Measurements from ENCODE around the gene EEF1A2.
"Not testable (repeated sequence)": the region's sequence is repeated elsewhere in the genome, so short reads cannot be mapped to it uniquely, and the experiment has no call there.

EEF1A2 gene

DNA sequence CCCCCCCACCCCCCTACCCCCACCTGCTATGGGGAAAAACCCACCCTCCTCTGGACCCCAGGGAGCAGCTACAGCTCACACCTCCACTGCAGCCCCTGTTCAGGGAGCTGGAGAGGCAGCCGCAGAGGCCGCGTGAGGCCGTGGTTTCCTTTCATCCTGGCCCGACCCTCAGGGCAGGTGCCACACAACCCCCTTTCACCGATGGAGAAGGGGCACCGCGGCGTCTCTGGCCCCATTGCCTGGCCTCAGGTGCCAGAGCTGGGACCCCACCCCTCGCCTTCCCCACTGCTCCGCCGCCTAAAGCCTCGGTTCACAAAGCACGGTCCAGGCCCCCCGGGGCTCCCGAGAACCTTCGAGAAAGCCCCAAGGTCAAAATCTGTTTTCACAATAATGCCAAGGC, 14.6 kb downstream of the EEF1A2 start:
- no peak overlapping the region for H3K27ac Mint-ChIP-seq
- H3K27me3 Mint-ChIP-seq (ENCODE audit: low read depth): peaks cover 10% of the 10 kb centered on the region
- no peak overlapping the region for H3K4me3 Mint-ChIP-seq
- no peaks in the 10 kb centered on the region for H3K4me1 Mint-ChIP-seq (ENCODE audit: low read depth)
- no peak for DNase-seq (ENCODE audit: low spot score)
- H3K36me3 Mint-ChIP-seq (ENCODE audit: low read depth): no peaks in the 10 kb centered on the region
- no peaks in the 10 kb centered on the region for H3K9me3 Mint-ChIP-seq

DNA sequence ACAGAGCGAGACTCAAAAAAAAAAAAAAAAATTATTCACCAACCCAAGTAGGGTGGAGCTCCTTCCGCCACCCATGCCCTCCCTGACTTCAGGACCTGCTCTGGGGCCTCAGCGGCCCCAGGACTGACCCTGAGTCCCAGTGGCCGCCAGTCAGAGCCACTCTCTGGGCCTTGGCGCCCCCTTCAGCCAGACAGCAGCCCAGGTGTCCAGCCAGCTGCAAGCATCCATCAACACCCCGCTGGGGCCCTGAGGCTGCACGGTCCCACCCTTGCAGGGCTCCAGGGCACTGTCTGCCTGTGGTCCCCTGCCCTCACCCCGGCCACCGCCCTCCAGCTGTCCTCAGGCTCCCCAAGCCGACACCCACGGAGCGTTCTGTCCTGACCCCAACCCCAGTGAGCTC, 15.0 kb downstream of the EEF1A2 start:
- Mint-ChIP-seq H3K36me3 (ENCODE audit: low read depth) (no peaks in the 10 kb centered on the region), H3K27me3 (ENCODE audit: low read depth) (peaks cover 9% of the 10 kb centered on the region), H3K9me3 (no peaks in the 10 kb centered on the region), H3K4me3 (no peak overlapping the region), H3K27ac (no peak overlapping the region), H3K4me1 (ENCODE audit: low read depth) (no peaks in the 10 kb centered on the region)
- DNase-seq (ENCODE audit: low spot score): no peak

DNA sequence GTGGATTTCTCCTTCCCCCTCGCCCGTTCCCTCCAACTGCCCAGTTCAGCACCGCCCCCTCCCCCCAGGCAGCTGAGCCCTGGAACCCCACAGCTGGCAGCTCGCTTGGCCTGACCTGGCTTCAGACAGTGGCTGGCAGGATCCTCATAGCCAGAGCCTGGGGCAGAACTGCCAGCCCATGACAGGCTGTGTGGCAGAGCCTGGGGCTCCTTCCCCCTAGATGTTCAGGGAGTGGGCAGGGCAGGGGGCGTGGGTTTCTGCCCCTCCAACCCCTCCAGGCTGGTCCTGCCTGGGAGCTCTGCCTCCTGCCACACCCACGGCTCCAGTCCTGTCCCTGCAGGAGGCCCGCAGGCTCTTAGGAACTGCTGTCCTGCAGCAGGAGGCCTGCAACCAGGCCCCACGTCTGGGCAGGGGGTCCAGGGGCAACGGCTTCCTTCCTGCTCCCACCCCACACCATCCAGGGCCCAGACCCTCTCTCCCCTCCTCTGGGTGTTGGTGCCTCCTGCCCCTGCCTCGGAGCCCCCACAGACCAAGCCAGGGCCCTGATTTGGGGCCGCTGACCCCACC, 16.8 kb downstream of the EEF1A2 start:
- peaks cover 9% of the 10 kb centered on the region for H3K27me3 Mint-ChIP-seq (ENCODE audit: low read depth)
- no peaks in the 10 kb centered on the region for H3K9me3 Mint-ChIP-seq
- H3K4me3 Mint-ChIP-seq: no peak overlapping the region
- H3K27ac Mint-ChIP-seq: no peak overlapping the region
- H3K4me1 Mint-ChIP-seq (ENCODE audit: low read depth): no peaks in the 10 kb centered on the region
- DNase-seq (ENCODE audit: low spot score): no peak
- H3K36me3 Mint-ChIP-seq (ENCODE audit: low read depth): no peaks in the 10 kb centered on the region

DNA sequence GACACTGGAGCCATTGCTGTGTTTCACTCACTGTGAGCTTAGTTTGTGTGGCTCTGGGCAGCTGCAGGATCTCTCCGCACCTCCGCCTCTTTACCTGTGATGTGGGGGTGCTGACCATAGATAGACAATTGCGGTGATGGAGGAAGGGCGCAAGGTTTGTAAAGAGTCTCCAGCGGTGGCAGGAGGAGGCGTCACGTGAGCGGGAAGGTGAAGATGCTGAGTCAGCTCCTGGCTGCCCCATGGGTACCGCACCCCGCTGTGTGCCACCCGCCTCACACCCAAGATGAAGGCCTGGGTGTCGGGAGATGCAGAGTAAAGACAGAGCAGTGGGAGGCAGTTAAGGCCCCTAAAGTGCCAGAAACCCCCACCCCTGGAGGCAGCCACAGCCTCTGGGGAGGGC, 17.4 kb downstream of the EEF1A2 start:
- no peaks in the 10 kb centered on the region for H3K36me3 Mint-ChIP-seq (ENCODE audit: low read depth)
- H3K4me3 Mint-ChIP-seq: no peak overlapping the region
- no peak for DNase-seq (ENCODE audit: low spot score)
- H3K27me3 Mint-ChIP-seq (ENCODE audit: low read depth): peaks cover 9% of the 10 kb centered on the region
- no peaks in the 10 kb centered on the region for H3K4me1 Mint-ChIP-seq (ENCODE audit: low read depth)
- H3K9me3 Mint-ChIP-seq: no peaks in the 10 kb centered on the region
- no peak overlapping the region for H3K27ac Mint-ChIP-seq

DNA sequence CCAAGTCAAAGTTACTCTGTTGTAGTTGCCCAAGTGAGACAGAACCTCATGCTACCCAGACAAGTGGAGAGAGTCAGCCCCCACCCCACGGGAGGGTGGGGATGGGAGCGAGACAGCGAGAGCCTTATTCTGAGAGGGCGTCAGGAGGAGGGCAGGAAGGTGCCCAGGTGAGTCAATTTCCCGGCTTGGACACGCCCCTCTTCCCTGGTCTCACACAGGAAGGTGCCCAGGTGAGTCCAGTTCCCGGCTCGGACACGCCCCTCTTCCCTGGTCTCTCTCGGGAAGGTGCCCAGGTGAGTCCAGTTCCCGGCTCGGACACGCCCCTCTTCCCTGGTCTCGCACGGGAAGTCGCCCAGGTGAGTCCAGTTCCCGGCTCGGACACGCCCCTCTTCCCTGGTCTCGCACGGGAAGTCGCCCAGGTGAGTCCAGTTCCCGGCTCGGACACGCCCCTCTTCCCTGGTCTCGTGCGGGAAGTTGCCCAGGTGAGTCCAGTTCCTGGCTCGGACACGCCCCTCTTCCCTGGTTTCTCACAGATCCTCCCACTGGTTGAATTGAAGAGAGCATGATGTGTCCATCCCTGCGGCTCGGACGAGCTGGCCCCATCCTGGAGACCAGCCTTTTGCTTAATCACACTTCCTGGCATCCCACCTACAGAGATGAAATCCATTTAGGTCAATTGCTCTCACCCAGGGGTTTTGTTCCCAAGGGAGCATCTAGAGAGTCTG, 19.0 kb downstream of the EEF1A2 start:
- not testable (repeated sequence) for H3K4me3 Mint-ChIP-seq; DNase-seq (ENCODE audit: low spot score); H3K4me1 Mint-ChIP-seq (ENCODE audit: low read depth); H3K9me3 Mint-ChIP-seq; H3K27ac Mint-ChIP-seq; H3K36me3 Mint-ChIP-seq (ENCODE audit: low read depth)
- H3K27me3 Mint-ChIP-seq (ENCODE audit: low read depth): peaks cover 19% of the 10 kb centered on the region

DNA sequence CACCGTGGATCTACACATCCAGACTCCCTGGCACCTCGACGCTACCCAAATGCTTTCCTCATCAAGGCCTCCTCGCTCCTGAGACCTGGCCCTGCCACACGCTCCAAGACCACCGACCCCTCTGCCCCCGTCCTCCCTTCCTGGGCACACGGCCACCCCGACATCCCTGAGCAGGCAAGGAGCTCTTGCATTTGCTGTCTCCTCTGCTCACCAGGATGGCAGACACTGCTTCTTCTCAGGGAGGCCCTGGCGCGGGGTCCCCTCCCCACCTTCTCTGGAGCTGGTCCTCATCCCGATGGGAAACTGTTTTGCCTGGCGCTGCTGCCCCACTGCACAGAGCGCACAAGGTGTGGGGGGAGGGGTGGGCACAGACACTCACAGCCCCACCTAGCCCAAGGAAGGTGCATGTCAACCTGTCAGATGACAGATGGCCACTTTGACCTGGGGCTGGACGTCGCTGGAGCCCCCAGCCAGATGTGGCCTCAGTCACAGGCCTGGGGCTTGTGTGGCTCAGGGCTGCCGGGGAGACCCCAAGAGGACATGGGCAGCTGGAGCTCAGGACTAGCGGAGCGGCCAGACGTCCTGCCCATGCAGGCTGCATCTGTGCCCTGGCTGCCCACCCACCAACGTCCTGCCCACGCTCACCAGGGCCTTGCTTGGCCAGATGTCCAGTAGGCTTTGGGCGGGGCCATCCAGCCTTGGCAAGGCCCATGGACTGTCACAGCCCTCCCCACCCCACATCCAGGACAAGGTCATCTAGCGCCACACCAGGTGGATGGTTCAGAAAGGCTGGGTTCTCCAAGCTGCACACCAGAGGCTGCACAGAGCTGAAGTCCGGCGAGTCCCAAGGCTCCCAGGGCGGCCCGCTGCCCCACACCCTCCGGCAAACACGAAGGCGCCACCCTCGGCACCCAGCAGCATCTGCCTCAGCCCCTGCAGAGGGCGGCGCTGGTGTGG, 20.3 kb downstream of the EEF1A2 start:
- Mint-ChIP-seq H3K27me3 (ENCODE audit: low read depth) (peaks cover 29% of the 10 kb centered on the region), H3K4me1 (ENCODE audit: low read depth) (no peaks in the 10 kb centered on the region), H3K36me3 (ENCODE audit: low read depth) (no peaks in the 10 kb centered on the region), H3K27ac (no peak overlapping the region), H3K9me3 (no peaks in the 10 kb centered on the region), H3K4me3 (no peak overlapping the region)
- no peak for DNase-seq (ENCODE audit: low spot score)

DNA sequence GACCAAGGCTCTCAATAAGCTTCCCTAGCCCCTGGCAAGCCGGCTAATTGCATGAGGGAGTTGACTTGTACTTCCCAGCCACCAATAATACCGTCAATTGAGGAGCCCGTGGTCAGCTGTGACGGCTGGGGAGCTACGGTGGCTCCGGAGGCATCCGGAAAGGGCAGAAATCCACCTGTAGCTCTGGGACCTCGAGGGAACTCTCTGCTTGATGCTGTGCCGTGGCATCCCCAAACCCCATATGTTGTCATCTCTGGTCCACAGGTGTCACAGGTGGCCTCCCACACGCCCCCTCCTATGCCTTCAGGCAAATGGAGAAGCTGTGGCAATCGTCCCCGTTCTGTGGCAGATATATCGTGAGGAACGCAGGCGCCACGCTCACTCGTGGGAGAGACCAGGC, 20.9 kb downstream of the EEF1A2 start:
- Mint-ChIP-seq H3K27me3 (ENCODE audit: low read depth) (peaks cover 33% of the 10 kb centered on the region), H3K4me1 (ENCODE audit: low read depth) (no peaks in the 10 kb centered on the region), H3K27ac (no peak overlapping the region), H3K36me3 (ENCODE audit: low read depth) (no peaks in the 10 kb centered on the region), H3K9me3 (no peaks in the 10 kb centered on the region), H3K4me3 (no peak overlapping the region)
- no peak for DNase-seq (ENCODE audit: low spot score)

DNA sequence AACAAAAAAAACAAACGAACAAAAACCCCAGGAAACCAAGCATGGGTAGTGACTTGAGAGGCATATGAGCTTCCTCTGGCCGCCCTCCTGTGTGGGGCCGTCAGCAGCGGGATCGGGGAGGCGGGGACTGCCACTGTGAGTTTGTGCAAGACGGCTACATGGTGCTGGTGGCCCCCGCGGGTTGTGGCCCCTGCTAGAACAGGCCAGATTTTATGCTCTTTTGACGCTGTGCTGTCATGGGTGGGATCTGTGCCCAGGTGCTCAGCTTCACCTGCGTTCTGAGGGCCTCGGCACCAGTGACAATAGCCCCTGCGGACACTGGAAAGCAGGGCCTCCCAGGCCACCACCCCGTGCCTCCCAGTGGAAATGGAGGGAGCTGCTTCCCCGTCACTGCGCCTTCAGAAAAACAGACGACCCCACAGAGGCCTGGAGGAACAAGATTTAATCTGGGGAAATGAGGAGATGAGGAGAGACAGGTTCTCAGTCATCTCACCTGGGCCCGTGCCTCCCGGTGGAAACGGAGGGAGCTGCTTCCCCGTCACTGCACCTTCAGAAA, 21.7 kb downstream of the EEF1A2 start:
- H3K27ac Mint-ChIP-seq: no peak overlapping the region
- no peak for DNase-seq (ENCODE audit: low spot score)
- H3K36me3 Mint-ChIP-seq (ENCODE audit: low read depth): no peaks in the 10 kb centered on the region
- H3K4me1 Mint-ChIP-seq (ENCODE audit: low read depth): no peaks in the 10 kb centered on the region
- no peak overlapping the region for H3K4me3 Mint-ChIP-seq
- no peaks in the 10 kb centered on the region for H3K9me3 Mint-ChIP-seq
- H3K27me3 Mint-ChIP-seq (ENCODE audit: low read depth): peaks cover 33% of the 10 kb centered on the region

DNA sequence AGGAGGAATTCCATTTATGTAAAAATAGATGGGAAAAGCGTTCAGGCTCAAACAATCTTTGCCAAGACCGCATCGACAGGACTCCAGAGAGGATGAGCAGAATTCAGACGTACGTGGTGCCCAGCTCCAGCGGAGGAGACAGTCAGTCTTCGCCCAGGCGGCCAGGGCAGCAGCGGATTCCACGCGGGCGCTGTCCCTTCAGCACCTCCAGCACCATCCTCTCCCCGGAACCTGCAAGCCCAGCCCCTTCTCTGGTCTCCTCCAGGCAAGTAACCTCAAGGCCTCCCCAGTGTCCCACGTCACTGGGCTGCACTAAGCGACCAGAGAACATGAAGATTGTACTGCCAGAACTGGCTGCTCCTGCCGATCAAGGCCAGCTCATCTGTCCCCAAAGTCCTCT, 23.7 kb downstream of the EEF1A2 start:
- no peaks in the 10 kb centered on the region for H3K36me3 Mint-ChIP-seq (ENCODE audit: low read depth)
- H3K4me1 Mint-ChIP-seq (ENCODE audit: low read depth): no peaks in the 10 kb centered on the region
- H3K27me3 Mint-ChIP-seq (ENCODE audit: low read depth): peaks cover 36% of the 10 kb centered on the region
- no peaks in the 10 kb centered on the region for H3K9me3 Mint-ChIP-seq
- no peak for DNase-seq (ENCODE audit: low spot score)
- no peak overlapping the region for H3K27ac Mint-ChIP-seq
- H3K4me3 Mint-ChIP-seq: no peak overlapping the region

DNA sequence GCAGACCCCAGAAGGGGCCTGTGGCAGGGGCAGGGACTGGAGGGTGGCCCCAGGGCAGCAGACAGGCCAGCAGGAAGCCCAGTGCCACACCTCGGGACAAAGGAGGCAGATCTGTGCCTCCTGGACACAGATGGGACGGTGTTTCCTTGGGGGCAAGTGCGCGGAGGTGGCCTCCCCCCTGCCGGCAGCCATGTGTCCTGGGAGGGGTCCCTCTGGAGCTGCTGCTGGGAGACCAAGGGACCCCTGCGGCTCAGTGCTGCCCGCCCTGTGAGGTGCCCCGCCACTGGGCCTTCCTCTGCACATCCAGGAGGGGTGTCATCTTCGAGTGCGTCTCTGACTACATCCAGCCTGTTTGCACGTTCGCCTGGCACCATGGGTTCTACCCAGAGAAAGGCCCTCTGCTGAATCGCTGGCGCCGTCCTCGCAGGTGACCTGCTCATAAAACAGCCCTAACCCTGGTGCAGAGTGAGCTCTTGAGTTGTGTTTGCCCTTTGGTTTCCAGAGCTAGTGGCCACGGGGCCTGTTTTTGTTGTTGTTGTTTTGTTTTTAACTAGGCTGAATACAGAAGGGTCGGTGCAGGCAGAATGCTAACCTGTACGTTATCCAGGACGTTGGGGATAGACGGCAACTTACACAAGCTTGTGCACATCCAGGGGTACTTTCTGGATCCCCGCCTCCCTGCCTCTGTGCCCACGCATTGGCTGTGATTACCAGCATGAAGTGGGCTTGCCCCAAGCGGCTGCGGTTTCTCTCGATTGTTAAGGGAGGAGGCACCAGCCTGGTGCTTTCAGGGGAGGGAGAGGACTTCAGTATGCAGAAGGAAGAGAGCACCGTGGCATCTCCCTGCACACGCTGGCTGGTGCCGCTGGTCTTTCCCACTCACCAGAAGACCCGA, 25.1 kb downstream of the EEF1A2 start:
- no peak overlapping the region for H3K27ac Mint-ChIP-seq
- H3K4me3 Mint-ChIP-seq: no peak overlapping the region
- no peak for DNase-seq (ENCODE audit: low spot score)
- no peaks in the 10 kb centered on the region for H3K9me3 Mint-ChIP-seq
- peaks cover 38% of the 10 kb centered on the region for H3K27me3 Mint-ChIP-seq (ENCODE audit: low read depth)
- H3K36me3 Mint-ChIP-seq (ENCODE audit: low read depth): no peaks in the 10 kb centered on the region
- H3K4me1 Mint-ChIP-seq (ENCODE audit: low read depth): no peaks in the 10 kb centered on the region

DNA sequence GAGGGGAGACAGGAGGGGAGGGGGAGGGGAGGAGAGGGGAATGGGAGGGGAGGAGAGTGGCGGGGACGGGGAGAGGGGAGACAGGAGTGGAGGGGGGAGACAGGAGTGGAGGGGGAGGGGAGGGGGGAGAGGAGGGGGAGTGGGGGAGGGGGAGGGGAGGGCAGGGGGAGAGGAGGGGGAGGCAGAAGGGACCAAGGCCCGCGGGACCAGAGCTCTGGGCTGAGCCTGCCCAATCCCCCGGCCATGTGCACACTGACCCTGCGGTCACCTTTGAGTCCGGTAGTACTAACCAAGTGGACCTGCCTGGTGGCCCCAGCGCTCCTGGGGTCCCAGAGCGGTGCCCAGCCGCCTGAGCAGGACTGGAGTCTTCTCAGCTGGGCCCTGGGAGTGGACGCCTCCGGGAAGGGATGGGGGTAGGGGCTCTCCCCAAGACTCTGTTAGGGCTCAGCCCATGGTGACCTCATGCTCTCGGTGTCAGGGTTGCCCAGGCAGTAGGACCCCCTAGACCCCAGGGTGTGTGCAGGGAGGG, 26.0 kb downstream of the EEF1A2 start:
- H3K4me3 Mint-ChIP-seq: no peak overlapping the region
- peaks cover 38% of the 10 kb centered on the region for H3K27me3 Mint-ChIP-seq (ENCODE audit: low read depth)

DNA sequence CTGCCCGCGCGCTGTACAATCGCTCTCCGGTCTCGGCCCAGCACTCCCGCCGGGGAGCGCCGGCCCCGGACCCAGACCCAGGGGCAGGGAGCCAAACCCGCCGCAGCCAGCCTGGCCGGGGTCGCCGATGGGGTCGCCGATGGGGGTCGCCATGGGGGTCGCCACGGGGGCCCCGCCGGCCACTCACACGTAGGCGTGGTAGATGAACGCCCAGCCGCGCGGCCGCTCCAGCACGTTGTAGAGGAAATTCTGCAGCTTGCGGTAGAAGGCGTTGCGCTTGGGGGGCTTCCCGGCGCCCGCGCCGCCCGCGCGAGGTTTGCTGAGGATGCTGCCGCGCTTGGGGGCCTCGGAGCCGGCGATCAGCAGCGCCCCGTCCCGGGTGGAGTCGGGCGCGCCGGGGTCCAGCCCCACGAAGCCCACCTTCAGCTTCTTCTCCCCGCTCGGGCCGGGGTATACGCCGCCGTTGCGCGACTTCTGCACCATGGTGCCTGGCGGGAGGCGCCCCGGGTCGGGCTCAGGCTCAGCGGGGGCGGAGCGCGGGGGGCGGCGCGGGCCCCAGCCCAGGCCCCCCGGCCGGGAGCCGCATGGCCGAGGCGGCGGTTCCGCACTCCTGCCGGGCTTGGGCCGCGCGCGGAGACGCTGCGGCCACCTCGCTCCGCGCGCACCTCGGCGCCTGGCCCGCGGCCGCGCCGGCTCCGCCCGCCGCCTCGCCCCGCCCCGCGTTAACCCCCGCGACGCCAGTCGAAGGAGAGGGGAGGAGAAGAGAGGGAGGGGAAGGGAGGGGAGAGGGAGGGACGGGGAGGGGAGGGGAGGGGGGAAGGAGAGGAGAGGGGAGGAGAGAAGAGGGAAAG, 26.7 kb downstream of the EEF1A2 start, which contains the start of gene KCNQ2:
TSS of gene KCNQ2 (minus strand) at position 675 of the 851 bp plus-strand sequence. CDS start at position 483, 192 bp downstream.
- no peak within 1 kb of the TSS for H3K27ac Mint-ChIP-seq
- no peaks in the 10 kb centered on the region for H3K4me1 Mint-ChIP-seq (ENCODE audit: low read depth)
- H3K4me3 Mint-ChIP-seq: no peak within 1 kb of the TSS
- peaks cover 33% of the 10 kb centered on the region for H3K27me3 Mint-ChIP-seq (ENCODE audit: low read depth)
- H3K9me3 Mint-ChIP-seq: no peaks in the 10 kb centered on the region
- H3K36me3 Mint-ChIP-seq (ENCODE audit: low read depth): no peaks in the 10 kb centered on the region
- no peak for DNase-seq (ENCODE audit: low spot score)

More for the DNA sequence above, 26.0 kb downstream of the EEF1A2 start:
- H3K27ac Mint-ChIP-seq: no peak overlapping the region
- DNase-seq (ENCODE audit: low spot score): no peak
- H3K4me1 Mint-ChIP-seq (ENCODE audit: low read depth): no peaks in the 10 kb centered on the region
- H3K9me3 Mint-ChIP-seq: no peaks in the 10 kb centered on the region
- H3K36me3 Mint-ChIP-seq (ENCODE audit: low read depth): no peaks in the 10 kb centered on the region
